GM19397 (cell line): ENCODE data around the gene GEN1.

Source experiments
- ATAC-seq: cut with Tn5 transposase; IDR thresholded peaks from one replicate; pipeline ENCODE4 v1.9.1; 2021; ENCODE audit warnings: mild to moderate bottlenecking, moderate library complexity; ENCODE audit not compliant: unreplicated experiment

Gene GEN1

DNA sequence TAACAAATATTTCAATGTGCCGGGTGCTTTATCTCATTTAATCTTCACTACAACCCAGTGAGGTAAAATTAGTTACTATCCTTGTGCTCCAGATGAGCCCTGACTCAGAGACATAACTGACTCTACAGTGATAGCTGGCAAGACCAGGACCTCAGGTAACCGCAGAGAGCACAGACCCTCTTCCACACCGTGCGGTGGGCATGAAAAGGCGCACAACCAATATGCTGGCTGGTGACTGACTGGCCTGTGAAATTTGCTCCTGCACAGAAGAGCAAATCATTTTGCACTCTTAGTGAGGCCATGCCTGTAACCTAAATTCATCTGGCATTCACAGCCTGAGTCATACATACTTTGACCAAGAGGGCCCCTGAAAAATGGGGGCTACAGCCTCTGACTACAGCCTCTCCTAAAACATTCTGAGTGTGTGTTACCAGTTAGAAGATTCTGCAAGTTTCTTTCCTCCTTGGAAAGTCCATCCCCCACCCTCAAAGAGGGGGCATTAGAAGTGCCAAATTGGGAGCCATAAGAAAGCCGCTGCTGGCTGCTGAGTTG lies 39.9 kb downstream of the GEN1 start:
- ATAC-seq, result no peak

DNA sequence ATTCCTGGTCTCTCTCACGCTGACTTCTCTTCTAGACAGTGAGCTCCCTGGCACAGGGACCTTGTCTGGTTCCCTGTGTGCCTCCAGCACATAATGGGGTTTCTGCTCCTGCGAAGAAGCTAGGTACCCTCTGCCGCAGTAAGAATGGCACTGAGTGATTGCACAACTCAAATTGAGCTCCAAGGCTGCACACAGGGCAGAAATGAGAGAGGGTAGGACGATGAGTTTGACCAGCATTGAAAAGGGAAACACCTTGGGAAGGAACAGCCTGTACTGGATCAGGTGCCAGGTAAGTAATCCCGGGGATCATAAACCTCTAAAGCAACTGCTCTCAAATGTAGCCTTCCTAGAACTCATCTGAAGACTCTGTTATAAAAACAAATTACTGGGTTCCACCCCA lies 41.4 kb downstream of the GEN1 start:
- no peak for ATAC-seq

DNA sequence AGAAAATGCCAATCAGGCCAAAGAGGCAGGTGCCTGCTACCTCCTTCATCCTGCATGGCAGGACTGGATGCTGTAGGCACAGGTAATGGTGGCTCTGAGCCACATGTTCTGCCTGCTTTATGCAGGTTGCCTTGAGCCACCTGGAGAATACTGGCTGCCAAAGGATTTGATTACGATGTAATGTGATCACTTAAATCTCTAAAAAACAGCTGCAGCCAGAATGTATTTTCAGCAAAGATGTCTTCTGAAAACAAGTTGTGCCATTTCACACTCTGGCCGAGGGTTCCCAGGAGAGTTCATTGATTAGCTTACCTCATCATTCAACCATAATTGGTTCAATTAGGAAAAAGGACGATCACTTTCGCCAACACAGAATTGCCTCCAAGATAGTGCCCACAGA lies 44.4 kb downstream of the GEN1 start:
- ATAC-seq, result no peak

DNA sequence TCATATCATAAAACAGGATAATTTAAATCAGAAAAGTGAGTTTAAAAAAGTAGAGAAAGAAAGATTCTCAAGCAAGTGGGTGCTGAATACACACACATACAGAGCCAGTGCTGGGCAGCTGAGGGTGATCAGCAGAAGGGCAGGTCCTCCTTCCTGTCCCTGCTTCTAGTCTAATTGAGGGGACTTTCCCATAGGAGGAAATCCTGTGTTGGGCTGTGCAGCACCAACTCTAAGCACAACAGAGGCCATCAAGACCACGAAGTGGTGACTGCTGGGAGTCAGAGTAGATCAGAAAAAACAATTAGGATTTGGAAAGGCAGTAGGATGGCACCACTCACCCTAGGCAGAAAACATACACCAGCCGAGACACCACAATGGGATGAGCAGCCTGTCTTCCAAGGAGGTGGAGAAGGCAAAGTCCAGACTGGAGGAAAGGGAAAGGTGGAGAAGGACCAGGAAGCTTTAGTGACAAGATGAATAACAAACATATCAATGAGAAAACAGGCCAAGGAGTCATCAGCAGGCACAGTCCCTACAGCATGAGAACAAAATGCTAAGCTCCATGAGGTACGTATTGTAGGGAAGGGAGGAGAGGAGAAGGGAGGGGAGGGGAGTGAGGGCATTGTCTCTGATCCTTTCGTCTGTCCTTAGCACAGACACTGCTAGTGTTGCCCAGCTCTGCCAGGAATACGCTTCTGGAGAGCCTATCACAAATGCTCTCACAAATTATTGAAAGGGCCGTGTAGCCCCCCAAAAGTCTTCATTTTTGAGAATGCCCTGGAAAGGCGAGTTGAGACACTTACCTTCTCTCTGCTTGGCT lies 45.6 kb downstream of the GEN1 start:
- ATAC-seq, result no peak

DNA sequence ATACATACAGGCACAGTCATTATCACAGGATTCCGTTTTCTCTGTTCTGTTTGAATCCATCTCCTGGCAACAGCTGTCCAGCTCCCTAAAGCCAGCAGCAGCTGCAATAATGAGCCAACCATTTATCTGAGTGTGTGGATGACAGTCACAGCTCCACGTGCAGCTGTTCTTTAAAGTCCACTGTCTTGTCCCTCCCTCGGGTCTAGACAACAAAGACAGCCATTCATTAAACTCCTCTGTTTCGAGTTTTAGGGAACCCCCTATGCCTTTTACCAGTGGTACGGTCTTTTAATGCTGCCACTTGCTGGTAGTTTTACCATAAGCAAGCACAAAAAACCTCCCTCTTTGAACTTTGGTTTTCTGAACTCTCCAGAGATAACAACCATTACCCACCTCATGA lies 46.3 kb downstream of the GEN1 start:
- ATAC-seq, result no peak

DNA sequence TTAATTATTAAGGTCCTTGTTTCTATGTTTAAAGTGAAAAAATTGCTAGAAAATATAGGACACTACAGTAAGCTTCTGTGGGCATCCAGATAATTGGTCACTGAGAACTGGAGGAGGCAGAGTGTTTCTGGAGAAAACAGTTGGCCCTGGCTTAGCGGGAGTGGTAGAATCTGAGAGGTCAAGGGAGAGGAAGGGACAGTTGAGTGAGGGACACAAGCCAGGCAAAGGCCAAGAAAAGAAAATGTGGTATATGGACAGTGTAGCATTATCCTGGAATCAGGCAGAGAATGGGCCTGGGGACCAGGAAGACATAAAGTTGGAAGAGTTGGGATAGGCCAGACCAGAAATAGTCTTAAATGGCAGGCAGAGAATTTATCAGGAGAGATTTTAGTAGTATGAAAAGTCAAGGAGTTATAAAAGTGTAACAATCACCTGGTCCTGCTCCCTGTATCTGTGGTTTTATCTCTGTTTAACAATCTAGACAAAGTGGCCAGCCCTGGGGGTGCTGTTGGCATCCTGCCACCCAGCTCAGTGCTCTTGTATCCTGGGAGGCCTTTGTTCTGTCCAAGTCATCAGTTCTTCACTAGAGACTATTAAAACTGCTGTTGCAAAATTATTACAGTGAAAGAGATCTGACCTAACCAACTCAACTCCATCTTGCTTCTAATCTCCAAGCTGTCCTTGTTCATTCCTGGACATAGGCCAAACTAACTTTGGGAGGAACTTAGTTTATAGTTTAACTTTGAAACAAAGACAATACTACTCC lies 46.9 kb downstream of the GEN1 start:
- no peak for ATAC-seq

DNA sequence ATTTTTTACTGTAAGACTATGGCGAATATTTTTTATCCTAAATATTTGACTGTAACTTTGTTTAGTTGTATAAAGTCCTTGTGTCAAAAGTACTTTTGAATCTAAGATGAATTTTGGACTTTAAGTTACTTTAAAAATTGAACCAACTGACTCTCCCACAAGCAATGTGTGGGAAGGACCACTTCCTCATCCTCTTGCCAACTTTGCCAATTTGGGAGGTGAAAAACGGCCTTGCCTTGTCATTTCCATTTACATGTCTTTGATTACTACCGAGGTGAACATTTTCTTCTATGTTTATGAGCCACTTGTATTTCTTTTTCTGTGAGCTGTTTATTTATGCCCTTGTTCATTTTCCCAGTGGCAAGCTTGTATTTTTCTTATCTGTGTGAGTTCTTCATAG lies 49.6 kb downstream of the GEN1 start:
- ATAC-seq, result no peak

DNA sequence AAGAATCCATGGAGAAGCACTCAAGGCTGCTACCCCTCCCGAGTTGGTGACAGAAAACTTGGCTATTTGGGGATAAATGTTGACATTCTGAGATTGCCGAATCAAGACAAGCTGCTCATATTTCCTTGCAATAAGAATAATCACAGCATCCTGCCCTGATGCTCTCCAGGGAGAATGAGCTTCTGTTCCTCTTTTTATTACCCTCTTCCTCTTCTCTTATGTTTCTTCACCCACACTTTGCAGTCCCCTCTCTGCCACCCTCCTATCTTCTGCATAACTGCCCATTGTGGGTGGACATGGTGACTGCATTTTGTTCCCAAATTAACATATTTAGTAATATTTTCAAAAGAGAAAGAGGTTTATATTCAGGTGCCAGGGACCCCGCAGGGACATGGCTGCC lies 50.4 kb downstream of the GEN1 start:
- ATAC-seq, result peak; percentile 52

DNA sequence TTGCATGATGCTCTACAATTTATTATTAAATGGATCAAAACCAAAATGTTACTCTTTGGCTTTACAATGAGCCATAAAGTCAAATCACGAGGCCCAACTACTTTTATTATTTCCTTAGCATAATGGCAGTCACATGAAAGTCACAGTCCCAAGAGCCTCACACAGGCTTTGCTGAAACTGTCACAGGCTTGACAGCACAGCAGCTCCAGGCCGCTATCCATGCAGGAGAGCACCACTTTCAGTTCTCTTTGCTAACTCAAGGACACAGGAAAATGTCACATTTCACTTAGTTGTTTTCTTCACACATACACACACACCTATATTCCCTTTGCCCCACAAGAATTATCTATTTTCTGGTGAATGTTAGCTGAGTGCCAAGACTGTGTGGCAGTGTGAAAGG lies 51.2 kb downstream of the GEN1 start:
- no peak for ATAC-seq

DNA sequence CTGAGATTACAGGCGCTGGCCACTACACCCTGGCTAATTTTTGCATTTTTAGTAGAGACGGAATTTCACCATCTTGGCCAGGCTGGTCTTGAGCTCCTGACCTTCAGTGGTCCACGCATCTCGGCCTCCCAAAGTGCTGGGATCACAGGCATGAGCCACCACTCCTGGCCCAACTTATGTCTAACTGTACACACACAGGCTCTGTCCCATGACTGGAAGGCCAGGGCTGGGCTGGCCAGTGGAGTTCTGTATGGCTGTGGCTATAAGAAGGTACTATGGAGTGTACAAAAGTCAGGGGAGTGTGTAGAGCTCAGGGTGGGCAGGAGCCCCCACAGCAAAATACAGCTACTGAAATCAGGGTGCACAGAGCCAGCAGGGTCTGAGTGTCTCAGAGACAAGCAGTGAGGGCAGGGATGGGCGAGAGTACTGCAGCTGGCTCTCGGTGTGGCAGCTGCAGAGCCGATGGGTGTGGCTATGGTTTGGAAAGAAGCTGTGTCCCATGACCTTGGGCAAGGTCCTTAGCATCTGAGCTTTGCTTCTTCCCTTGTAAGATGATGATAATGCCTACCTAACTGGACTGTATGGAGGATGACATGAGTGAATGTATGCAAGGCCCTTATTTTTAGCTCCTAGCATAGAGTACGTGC lies 51.9 kb downstream of the GEN1 start:
- peak; percentile 49 for ATAC-seq

DNA sequence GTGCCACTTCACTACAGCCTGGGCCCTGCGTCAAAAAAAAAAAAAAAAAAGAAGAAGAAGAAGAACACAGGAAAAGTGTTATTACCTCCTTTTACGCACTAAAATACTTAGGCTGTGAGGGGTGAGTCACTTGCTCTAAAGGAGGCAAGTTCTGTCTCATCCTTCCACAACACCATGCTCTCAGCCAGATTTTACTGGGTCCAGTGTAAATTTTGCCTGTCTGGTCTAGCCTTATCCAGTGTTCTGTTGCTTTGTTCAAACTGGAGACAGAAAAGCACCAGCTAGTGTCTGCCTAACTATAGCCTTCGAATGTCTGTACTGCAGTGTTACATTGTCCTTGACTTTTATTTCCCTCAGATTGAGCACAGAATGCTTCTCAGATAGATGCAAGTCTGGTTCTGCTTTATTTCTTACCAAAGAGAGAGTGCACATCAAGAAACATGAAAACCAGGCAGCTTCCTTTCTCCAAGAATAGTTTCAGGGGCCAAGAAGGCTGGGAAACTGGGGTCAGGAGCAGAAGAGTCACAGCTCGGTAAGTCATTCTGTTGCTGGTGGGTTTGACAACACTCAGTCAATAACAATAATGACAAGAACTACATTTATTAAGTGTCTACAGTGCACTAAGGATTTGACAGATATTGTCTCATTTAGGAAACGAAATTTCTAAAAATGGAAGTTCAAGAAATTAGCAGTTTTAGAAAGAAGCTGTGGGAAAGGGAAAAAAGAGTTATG lies 59.2 kb downstream of the GEN1 start:
- ATAC-seq, result peak; percentile 43

DNA sequence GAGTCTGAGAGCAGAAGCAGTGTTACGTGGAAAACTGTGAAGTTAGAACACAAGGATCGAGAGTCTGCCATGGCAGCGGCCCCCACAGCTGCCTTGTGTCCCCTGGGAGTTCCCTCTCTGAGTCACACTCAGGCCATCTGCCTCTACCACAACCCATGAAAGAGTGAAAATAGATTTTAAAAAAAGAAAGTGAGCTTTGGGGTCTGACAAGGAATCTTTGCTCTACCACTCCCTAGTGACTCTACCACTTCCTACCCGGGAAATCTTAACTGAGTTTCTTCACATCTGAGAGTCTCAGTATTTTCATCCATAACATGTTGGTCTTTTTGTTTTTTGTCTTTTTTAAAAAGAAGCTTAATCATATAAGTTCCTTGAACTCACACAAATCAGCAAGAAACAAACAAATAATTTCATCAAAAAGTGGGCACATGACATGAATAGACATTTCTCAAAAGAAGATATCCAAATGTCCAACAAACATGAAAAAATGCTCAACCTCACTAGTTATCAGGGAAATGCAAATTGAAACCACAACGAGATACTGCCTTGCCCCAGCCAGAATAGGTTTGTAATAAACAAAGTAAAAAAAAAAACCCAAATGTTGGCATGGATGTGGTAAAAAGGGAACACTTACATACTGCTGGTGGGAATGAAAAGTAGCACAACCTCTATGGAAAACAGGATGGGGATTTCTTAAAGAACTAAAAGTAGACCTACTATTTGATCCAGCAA lies 60.0 kb downstream of the GEN1 start:
- peak; percentile 91 for ATAC-seq

DNA sequence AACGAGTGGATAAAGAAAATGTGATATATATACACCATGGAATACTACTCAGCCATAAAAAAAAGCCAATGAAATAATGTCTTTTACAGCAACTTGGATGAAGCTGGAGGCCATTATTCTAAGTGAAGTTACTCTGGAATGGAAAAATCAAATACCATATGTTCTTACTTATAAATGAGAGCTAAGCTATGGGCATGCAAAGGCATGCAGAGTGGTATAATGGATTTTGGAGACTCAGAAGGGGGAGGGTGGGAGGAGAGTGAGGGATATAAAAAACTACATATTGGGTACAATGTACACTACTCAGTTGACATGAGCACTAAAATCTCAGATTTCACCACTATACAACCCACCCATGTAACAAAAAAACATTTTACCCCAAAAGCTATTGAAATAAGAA lies 60.7 kb downstream of the GEN1 start:
- ATAC-seq, result no peak

DNA sequence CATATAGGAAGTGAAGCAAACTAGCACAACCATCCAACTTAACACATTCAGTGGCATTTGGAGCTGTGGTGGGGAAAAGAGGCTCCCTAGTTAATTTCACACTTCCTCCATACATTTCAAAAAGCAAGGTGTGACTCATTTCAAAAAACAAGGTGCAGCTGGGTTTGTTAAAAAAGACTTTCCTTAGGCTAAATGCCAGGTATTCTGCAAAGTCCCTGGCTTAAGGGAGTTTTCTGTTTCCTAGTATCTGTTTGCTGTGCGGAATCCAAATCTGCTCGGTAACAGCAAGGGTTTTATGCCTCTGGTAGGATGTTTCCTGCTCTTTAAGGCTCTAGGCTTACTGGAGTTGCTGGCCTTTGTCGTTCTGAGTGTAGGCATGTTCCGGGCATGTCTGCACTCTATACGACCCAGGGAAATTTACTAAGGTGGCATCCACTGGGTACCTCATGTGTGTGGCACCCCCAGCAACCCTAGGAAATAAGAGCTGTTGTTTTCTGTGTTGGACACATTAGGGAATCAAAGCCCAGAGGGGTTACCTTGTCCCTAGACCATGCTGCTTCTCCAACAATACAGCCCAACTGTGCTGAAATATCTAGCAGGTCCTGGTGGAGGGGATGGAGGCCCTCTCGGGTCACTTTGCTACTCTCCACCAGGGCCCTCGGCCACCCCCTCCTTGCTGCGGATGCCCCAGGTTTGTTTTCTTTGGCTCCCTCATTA lies 61.7 kb downstream of the GEN1 start:
- no peak for ATAC-seq

DNA sequence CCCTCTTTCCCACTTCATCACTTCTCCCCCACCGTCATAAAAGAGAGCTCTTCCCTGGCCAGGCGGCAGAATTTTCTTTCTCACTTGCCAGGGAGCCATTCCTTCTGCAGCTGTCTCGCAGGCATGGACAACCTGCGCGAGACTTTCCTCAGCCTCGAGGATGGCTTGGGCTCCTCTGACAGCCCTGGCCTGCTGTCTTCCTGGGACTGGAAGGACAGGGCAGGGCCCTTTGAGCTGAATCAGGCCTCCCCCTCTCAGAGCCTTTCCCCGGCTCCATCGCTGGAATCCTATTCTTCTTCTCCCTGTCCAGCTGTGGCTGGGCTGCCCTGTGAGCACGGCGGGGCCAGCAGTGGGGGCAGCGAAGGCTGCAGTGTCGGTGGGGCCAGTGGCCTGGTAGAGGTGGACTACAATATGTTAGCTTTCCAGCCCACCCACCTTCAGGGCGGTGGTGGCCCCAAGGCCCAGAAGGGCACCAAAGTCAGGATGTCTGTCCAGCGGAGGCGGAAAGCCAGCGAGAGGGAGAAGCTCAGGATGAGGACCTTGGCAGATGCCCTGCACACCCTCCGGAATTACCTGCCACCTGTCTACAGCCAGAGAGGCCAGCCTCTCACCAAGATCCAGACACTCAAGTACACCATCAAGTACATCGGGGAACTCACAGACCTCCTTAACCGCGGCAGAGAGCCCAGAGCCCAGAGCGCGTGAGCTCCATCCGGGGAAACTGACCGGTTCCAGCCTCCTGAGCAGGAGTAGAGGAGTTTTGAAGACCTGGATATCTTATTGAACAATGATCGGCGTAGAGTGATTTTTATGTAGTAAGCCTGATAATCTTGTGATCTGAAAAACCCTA lies 62.7 kb downstream of the GEN1 start, which contains the start of gene MSGN1:
Gene MSGN1 (plus strand): TSS at position 65 of the 850 bp plus-strand sequence. CDS start 59 bp downstream, at position 124.
- ATAC-seq, result no peak

DNA sequence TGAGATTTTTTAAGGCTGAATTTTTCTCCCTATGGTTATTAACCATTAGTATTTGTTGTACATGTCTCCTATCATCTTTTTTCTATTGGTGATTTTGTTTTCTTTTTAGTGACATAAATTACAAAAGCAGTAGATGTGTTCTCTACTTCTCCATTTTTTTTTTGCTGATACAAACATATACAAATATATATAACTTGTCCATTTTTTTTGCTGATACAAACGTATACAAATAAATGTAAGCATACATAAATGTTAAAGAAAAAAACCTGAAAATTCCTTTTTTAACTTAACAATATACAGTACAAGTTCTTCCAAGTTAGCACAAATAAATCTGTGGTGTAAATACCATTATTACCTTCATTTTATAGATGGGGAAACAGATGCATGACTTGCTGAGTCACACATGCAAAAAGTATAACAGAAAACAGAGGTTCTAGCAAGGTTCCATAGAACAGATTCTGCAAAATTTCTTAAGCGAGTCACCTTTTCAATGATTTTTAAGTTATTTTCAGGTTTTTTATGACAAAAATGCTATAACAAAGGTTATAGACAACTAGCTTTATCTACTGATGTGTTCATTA lies 64.4 kb downstream of the GEN1 start:
- no peak for ATAC-seq

DNA sequence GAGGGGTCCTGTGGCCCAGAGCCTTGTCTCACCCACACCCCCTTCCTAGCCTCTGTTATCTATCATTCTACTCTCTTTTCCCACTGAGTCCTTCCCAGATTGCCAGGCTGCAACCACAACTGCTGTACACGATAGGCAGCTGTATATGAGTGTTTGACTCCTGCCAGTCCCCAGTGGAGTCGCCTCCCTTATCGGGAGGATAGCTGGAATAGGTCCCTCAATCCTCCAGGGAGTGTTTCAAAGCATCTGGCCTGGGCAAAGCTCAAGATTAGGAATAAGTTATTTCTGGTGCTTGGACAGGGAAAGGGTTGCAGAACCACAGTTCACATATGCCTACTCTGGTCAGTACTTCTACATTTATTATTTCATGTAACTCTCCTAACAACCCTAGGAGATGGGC lies 67.1 kb downstream of the GEN1 start:
- no peak for ATAC-seq
